ENCODE data around the gene ARHGAP18. TPM values are rescaled to one million over a fixed set of nuclear protein-coding genes. Genes with fewer than 3 reads are reported as not detected.

ARHGAP18 gene
- total RNA-seq, 1 experiment from 2014 or later, result 64.5 TPM

DNA sequence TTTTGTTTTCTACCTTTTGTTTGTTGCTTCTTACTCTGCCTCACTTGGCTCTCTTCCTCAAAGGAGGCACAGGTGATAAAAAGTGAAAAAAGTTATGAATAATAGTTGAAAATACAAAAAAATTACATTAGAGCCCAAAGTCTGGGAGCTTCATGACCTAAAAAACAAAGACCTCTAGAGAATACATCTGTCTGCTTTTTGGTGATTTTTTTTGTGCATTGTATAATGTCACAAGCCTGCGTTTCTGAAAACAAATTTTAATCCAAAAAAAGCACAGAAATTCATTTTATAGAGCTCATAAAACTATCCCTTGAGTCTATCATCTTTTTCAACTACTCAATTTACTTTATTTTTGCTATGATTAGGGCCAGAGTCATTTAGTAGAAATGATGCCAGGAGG lies 41.4 kb upstream of the ARHGAP18 start:
- no TSS peak for BruUV-seq (replicated peaks)
- Mint-ChIP-seq H3K9me3 (ENCODE audit: low read depth, unreplicated experiment) (no peaks in the 10 kb centered on the region), H3K36me3 (ENCODE audit: insufficient read depth, unreplicated experiment) (no peaks in the 10 kb centered on the region), H3K27me3 (ENCODE audit: unreplicated experiment) (no peaks in the 10 kb centered on the region), H3K4me3 (ENCODE audit: low read depth, unreplicated experiment) (no peak overlapping the region), H3K4me1 (ENCODE audit: low read depth, unreplicated experiment) (peaks cover 34% of the 10 kb centered on the region), H3K27ac (ENCODE audit: unreplicated experiment) (no peak overlapping the region)
- DNase-seq, result no peak
- intact Hi-C loops (cut with micrococcal nuclease; ENCODE audit: unreplicated experiment), result loop anchor here (1.0 kb wide), 1 partner anchor 267 kb away; the partner anchor contains the start of gene L3MBTL3
- CTCF ChIA-PET, result no interaction called here
- TF ChIP-seq, protein P1, sequence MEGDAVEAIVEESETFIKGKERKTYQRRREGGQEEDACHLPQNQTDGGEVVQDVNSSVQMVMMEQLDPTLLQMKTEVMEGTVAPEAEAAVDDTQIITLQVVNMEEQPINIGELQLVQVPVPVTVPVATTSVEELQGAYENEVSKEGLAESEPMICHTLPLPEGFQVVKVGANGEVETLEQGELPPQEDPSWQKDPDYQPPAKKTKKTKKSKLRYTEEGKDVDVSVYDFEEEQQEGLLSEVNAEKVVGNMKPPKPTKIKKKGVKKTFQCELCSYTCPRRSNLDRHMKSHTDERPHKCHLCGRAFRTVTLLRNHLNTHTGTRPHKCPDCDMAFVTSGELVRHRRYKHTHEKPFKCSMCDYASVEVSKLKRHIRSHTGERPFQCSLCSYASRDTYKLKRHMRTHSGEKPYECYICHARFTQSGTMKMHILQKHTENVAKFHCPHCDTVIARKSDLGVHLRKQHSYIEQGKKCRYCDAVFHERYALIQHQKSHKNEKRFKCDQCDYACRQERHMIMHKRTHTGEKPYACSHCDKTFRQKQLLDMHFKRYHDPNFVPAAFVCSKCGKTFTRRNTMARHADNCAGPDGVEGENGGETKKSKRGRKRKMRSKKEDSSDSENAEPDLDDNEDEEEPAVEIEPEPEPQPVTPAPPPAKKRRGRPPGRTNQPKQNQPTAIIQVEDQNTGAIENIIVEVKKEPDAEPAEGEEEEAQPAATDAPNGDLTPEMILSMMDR (IDR thresholded peaks at IDR 0.05; ENCODE audit: unreplicated experiment), result no peak

DNA sequence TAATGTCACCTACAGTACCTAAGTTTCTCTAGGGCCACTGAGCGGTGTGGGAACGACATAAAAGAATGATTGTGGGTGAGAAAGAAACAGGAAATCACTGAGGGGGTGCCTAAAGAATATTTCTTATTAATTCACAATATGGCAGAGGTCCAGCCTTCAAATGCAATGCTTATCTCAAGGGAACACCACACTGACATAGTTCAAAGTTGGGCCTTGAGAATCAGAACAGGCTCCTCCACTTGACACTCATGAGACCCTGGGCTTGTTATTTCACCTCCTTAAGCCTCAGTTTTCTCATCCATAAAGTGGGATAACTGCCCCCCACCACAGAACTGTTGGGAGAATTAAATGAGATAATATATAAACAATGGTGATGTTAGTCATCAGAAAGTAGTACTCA lies 40.4 kb upstream of the ARHGAP18 start:
- intact Hi-C loops (cut with micrococcal nuclease; ENCODE audit: unreplicated experiment), result no loop called here

DNA sequence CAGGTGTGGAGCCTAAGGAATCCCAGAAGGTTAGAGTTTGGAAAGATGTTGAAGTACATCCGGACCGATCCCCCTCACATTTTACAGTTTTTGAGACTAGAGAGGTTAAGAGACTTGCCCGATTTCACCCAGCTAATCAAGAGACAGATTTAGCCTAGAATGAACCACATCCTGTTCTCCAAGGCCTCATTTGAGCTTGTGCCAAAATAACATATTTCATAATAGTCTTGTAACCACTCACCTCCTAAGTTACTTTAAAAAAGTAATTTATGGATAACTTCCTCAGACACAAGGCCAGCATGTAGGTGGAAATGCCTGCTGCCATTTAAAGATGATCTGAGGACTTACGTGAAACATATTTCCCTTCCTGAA lies 39.8 kb upstream of the ARHGAP18 start:
- TF ChIP-seq, protein P1 (IDR thresholded peaks at IDR 0.05; ENCODE audit: unreplicated experiment), result no peak
- BruUV-seq (replicated peaks), result no TSS peak
- H3K27ac Mint-ChIP-seq (ENCODE audit: unreplicated experiment), result peak overlapping the region; percentile 73
- no peak for DNase-seq
- H3K27me3 Mint-ChIP-seq (ENCODE audit: unreplicated experiment), result no peaks in the 10 kb centered on the region
- CTCF ChIA-PET, result interaction anchor here (0.8 to 0.9 kb wide), 2 partner anchors 14 to 271 kb away, joined by 3 read pairs; no protein-coding TSS in a partner anchor
- peaks cover 38% of the 10 kb centered on the region for H3K4me1 Mint-ChIP-seq (ENCODE audit: low read depth, unreplicated experiment)
- intact Hi-C loops (cut with micrococcal nuclease; ENCODE audit: unreplicated experiment), result no loop called here
- peak overlapping the region; percentile 17 for H3K4me3 Mint-ChIP-seq (ENCODE audit: low read depth, unreplicated experiment)
- H3K9me3 Mint-ChIP-seq (ENCODE audit: low read depth, unreplicated experiment), result no peaks in the 10 kb centered on the region
- no peaks in the 10 kb centered on the region for H3K36me3 Mint-ChIP-seq (ENCODE audit: insufficient read depth, unreplicated experiment)

More for the DNA sequence above, 40.4 kb upstream of the ARHGAP18 start:
- DNase-seq, result no peak
- CTCF ChIA-PET, result interaction anchor here (0.9 kb wide), 1 partner anchor 271 kb away, joined by 3 read pairs; no protein-coding TSS in a partner anchor
- peaks cover 34% of the 10 kb centered on the region for H3K4me1 Mint-ChIP-seq (ENCODE audit: low read depth, unreplicated experiment)
- H3K36me3 Mint-ChIP-seq (ENCODE audit: insufficient read depth, unreplicated experiment), result no peaks in the 10 kb centered on the region
- H3K27me3 Mint-ChIP-seq (ENCODE audit: unreplicated experiment), result no peaks in the 10 kb centered on the region
- H3K9me3 Mint-ChIP-seq (ENCODE audit: low read depth, unreplicated experiment), result no peaks in the 10 kb centered on the region
- no peak overlapping the region for H3K27ac Mint-ChIP-seq (ENCODE audit: unreplicated experiment)
- TF ChIP-seq, protein P1 (IDR thresholded peaks at IDR 0.05; ENCODE audit: unreplicated experiment), result no peak
- H3K4me3 Mint-ChIP-seq (ENCODE audit: low read depth, unreplicated experiment), result no peak overlapping the region
- no TSS peak for BruUV-seq (replicated peaks)

DNA sequence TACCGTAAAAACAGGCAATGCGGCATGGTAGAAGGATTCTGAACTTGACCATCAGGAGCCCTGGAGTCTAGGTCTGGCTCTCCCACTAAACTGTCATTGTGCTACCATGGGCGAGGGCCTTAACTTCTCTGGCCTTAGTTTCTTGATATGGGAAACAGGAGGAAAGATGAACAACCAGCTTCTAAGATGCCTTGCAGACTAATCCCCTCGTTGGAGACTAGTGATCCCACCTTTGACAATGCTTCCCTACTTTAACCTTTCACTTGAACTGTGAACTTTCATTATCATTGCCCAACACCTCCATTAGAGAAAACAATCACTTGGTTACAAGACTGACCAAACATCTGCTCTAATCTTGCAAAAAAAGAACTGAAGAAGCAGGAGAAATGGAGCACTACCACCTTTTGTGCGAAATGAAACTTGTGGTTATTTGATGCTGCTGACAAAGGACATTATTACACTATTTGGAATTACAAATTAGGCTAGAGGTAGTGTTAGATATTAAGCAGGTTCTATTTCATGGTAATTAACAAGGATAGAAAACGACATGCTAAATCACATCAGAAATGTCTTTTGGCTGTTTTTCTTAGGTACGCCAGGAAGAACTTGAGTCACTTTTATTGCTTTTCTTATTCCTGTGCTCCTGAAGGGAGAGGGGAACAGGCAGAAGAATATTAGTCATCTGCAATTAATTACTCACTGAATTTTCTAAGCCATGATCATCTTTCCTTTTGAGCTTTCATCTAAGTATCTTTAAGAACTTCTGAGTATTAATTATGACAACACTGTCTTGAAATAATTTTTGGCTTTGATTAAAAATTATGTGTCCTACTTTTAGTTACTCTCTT lies 39.1 kb upstream of the ARHGAP18 start:
- intact Hi-C loops (cut with micrococcal nuclease; ENCODE audit: unreplicated experiment), result no loop called here
- H3K27ac Mint-ChIP-seq (ENCODE audit: unreplicated experiment), result peak overlapping the region; percentile 73
- H3K4me1 Mint-ChIP-seq (ENCODE audit: low read depth, unreplicated experiment), result peaks cover 44% of the 10 kb centered on the region
- CTCF ChIA-PET, result interaction anchor here (0.8 to 0.9 kb wide), 3 partner anchors 15 to 272 kb away, joined by 3 to 9 read pairs (median 3); no protein-coding TSS in a partner anchor
- peak overlapping the region; percentile 17 for H3K4me3 Mint-ChIP-seq (ENCODE audit: low read depth, unreplicated experiment)
- no peaks in the 10 kb centered on the region for H3K36me3 Mint-ChIP-seq (ENCODE audit: insufficient read depth, unreplicated experiment)
- no peaks in the 10 kb centered on the region for H3K27me3 Mint-ChIP-seq (ENCODE audit: unreplicated experiment)
- no TSS peak for BruUV-seq (replicated peaks)
- DNase-seq, result no peak
- TF ChIP-seq, protein P1 (IDR thresholded peaks at IDR 0.05; ENCODE audit: unreplicated experiment), result no peak
- H3K9me3 Mint-ChIP-seq (ENCODE audit: low read depth, unreplicated experiment), result no peaks in the 10 kb centered on the region
